Coronary artery (tissue), 2 donors: ENCODE measurements around the gene HOXC9.

ENCODE experiments used
- DNase-seq: peaks from one replicate; pipeline ENCODE4 v3.0.0-alpha.2; 2017; ENCODE audit warnings: low spot score
- H3K27ac ChIP-seq, 2 donors: fragments of 200-600 bp; sonication (generic); one replicate each; pipeline ENCODE4 v1.5.1; 2016 to 2019
- H3K4me3 ChIP-seq: fragments of 200-600 bp; sonication (generic); 2 replicates; pipeline ENCODE4 v1.5.1; 2016; ENCODE audit warnings: mild to moderate bottlenecking, moderate library complexity
- TF ChIP-seq, protein P1 (sequence below): fragments of 200-600 bp; sonication (generic); IDR thresholded peaks from one replicate; pipeline ENCODE4 v1.5.1; 2019; ENCODE audit warnings: antibody characterized with exemption

Gene HOXC9

DNA sequence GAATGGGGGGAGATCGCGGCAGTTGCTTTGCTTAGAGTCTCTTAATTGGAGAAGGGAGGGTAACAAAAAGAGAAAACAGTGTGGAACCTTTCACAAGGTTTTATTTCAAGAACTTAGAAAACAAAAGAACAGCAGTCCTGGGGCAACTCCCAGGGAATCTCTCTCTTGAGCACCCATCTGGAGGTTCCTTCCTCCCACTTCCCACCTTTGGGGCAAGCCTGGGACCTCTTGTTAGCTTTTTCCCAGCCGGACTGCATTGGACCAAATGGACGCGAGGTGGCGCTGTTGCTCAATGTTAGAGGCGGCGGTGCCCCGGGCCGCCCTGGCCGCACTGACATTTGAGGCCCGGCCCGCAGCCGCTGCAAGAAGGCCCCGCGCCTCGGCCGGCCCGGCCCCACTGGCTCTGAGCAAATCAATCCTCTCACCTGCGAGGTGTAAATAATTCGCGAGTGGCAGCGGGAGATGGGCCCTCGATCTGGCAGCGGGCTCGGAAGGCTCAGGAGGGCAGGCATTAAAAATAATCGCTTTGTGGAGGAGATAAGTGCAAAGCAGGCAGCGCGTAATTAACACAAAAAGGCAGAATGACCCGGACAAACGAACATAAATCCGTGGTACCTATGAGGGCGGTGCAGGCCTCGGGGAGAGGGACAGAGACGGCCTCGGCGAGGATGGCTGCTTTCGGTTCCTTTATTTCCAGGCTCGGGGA lies 6.0 kb downstream of the HOXC9 start:
- Histone ChIP-seq H3K4me3 (peak overlapping the region; percentile 15), H3K27ac (no peak overlapping the region)
- TF ChIP-seq, protein P1, sequence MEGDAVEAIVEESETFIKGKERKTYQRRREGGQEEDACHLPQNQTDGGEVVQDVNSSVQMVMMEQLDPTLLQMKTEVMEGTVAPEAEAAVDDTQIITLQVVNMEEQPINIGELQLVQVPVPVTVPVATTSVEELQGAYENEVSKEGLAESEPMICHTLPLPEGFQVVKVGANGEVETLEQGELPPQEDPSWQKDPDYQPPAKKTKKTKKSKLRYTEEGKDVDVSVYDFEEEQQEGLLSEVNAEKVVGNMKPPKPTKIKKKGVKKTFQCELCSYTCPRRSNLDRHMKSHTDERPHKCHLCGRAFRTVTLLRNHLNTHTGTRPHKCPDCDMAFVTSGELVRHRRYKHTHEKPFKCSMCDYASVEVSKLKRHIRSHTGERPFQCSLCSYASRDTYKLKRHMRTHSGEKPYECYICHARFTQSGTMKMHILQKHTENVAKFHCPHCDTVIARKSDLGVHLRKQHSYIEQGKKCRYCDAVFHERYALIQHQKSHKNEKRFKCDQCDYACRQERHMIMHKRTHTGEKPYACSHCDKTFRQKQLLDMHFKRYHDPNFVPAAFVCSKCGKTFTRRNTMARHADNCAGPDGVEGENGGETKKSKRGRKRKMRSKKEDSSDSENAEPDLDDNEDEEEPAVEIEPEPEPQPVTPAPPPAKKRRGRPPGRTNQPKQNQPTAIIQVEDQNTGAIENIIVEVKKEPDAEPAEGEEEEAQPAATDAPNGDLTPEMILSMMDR: peak; percentile 88
- DNase-seq: peak; percentile 82

DNA sequence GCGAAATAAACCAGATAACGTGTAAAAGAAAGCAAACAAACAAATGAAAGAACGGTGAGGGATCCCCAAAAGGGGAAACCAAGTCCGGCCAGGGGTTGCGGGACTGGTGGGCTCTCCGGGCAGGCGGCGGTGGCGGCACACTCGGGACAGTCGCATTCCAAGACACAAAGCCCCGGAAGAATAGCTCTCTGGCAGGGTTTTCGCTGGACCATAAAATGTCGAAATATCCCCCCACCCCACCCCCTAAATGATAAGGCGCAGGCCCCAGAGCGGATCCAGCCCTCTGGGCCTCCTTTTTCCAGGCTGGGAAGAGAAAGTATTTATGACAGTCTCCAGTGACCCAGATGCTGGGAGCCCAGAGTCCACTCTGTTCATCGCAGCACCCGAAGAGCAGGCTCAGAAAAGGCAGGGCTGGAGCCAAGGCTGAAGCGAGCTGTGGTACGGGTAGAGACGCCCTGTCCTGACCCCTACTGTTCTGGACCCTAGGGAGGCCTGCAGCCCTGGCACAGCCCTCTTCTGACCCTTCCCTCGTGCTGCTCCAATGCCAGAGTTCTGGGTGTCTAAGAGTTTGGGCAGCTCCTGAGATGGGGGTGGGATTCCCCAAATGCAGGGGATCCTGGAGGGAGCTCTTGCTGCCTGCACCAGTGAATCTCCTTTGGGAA lies 6.7 kb downstream of the HOXC9 start:
- DNase-seq: no peak
- TF ChIP-seq, protein P1: no peak
- Histone ChIP-seq H3K27ac (no peak overlapping the region), H3K4me3 (peak overlapping the region; percentile 15)

GRCh38 chr12:54007538-54008259 lies 7.7 kb downstream of the HOXC9 start:
- TF ChIP-seq, protein P1: no peak
- no peak overlapping the region for H3K27ac ChIP-seq
- H3K4me3 ChIP-seq: no peak overlapping the region
- DNase-seq: no peak

- DNase-seq: no peak
- TF ChIP-seq, protein P1: no peak
- Histone ChIP-seq H3K4me3 (no peak overlapping the region), H3K27ac (no peak overlapping the region)
Measured at GRCh38 chr12:54008260-54008552, 8.2 kb downstream of the HOXC9 start.

GRCh38 chr12:54009171-54010052 lies 9.5 kb downstream of the HOXC9 start:
- peak overlapping the region; percentile 61 for H3K4me3 ChIP-seq
- TF ChIP-seq, protein P1: no peak
- H3K27ac ChIP-seq: no peak overlapping the region
- DNase-seq: no peak

DNA sequence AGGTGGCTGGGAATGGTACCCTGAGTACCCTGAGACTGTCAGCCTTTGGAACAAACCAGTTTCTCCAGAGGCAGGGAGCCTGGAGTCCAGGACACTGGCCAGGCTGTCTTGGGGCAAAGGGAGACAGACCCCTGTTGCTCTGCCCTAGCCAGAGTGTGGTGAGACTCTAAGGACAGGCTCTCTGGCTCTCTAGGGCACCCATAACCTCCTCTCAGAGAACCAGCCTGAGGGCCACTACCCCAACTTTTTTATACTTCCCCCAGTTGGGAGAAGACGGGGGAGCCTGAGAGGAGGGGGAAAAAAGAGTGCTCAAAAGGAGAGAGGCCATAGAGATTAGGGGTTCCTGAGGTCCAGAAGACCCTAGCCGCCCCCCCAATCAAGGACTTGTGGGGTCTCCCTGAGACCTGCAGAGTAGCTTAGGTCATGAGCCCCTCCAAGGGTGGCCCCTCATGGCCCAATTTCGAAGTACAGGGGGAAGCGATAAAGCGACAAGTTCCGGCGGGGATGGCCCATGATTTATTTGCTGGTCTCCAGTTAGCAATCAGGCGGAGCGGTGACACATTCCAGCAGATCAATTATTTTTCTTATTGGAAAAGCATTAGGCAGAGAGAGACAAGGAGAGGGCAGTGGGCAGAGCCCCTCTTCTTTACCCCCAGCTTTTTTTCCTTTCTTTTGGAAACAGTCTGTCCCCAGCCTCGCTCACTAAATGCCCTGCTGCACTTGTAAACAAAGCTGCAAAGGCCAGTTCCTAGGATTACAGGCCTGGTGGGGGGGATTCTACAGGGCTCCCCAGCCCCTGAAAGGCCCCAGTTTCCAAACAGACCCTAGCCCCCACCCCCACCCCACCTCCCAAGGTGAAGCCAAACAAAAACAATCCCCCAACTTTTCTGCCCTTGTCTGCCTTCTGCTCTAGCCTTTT lies 10.4 kb downstream of the HOXC9 start:
- TF ChIP-seq, protein P1: no peak
- H3K4me3 ChIP-seq: no peak overlapping the region
- H3K27ac ChIP-seq: no peak overlapping the region
- no peak for DNase-seq
